Measurements from ENCODE around the gene LTBP2. TPM values are rescaled to one million over a fixed set of nuclear protein-coding genes. Genes with fewer than 3 reads are reported as not detected.

LTBP2 gene
- total RNA-seq, 3 donors from 2014 or later (not counting 1 experiment from before 2014, with no cell fraction given): 2.1 to 3.7 (median 3.0) TPM

DNA sequence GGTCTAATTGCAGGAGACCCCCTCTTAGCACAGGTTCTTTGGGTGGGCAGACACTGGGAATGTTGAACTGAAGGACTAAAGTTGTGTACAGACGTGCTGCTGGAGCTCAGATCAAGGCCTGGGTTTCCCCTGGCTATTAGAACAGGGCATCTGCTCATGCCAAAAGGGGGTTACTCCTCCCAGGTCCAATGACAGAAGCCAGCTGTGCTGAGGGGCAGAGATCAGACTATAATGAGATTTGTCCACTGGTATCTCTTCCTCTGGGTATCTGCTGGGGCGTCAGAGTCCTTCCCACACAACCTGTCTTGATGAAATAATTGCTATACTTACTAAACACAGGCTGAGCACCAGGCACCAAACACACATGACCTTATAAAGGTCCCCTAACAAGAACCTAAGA lies 42.6 kb downstream of the LTBP2 start:
- Mint-ChIP-seq H3K27ac (no peak overlapping the region), H3K27me3 (ENCODE audit: low read depth in 2 of 2) (peaks cover 73 to 80% of the 10 kb centered on the region in 2 donors), H3K4me1 (peaks cover 30 to 33% of the 10 kb centered on the region in 2 donors), H3K36me3 (no peaks in the 10 kb centered on the region), H3K4me3 (no peak overlapping the region), H3K9me3 (no peaks in the 10 kb centered on the region)
- H3K27me3 ChIP-seq (ENCODE audit: control insufficient read depth, insufficient read depth, low read length): peaks cover 46% of the 10 kb centered on the region
- H3K9me3 ChIP-seq (ENCODE audit: control insufficient read depth, insufficient read depth, low read length): no peaks in the 10 kb centered on the region
- H3K4me1 ChIP-seq (ENCODE audit: control insufficient read depth, insufficient read depth, low read length): peaks cover 33% of the 10 kb centered on the region
- ATAC-seq: no peak
- H3K36me3 ChIP-seq (ENCODE audit: control insufficient read depth, insufficient read depth, low read length): no peaks in the 10 kb centered on the region
- H3K4me3 ChIP-seq (ENCODE audit: low read length): no peak overlapping the region
- TF ChIP-seq, protein P1, sequence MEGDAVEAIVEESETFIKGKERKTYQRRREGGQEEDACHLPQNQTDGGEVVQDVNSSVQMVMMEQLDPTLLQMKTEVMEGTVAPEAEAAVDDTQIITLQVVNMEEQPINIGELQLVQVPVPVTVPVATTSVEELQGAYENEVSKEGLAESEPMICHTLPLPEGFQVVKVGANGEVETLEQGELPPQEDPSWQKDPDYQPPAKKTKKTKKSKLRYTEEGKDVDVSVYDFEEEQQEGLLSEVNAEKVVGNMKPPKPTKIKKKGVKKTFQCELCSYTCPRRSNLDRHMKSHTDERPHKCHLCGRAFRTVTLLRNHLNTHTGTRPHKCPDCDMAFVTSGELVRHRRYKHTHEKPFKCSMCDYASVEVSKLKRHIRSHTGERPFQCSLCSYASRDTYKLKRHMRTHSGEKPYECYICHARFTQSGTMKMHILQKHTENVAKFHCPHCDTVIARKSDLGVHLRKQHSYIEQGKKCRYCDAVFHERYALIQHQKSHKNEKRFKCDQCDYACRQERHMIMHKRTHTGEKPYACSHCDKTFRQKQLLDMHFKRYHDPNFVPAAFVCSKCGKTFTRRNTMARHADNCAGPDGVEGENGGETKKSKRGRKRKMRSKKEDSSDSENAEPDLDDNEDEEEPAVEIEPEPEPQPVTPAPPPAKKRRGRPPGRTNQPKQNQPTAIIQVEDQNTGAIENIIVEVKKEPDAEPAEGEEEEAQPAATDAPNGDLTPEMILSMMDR (IDR thresholded peaks at IDR 0.05): no peak
- no peak overlapping the region for H3K27ac ChIP-seq (ENCODE audit: low read length)
- intact Hi-C loops (cut with micrococcal nuclease): no loop called here
- DNase-seq: no peak
- WGBS (ENCODE audit: insufficient coverage): 98% methylated on average over 2 of the region's 2 CpGs

DNA sequence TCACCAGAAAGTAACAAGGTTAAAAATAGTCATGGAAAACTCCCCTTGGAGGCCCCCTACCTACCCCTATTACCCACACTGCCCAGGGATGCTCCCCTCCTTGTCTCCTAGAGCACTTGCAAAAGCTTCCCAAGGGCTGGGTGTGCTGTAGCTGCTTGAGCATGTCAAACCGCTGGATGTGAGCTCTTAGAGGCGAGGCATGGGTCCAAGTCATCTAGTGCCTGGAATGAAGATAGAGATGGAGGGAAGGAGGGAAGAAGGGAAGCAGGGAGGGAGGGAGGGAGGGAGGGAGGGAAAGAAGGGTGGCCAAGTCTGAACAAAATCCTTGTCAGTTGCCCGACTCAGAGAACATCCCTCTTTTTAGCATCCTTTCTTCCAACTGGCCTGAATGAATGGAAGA lies 43.1 kb downstream of the LTBP2 start:
- no peak for ATAC-seq
- peaks cover 25 to 28% of the 10 kb centered on the region in 2 donors for H3K4me1 Mint-ChIP-seq
- DNase-seq: no peak
- peaks cover 46% of the 10 kb centered on the region for H3K27me3 ChIP-seq (ENCODE audit: control insufficient read depth, insufficient read depth, low read length)
- no peak overlapping the region for H3K4me3 Mint-ChIP-seq
- no peaks in the 10 kb centered on the region for H3K36me3 Mint-ChIP-seq
- intact Hi-C loops (cut with micrococcal nuclease): no loop called here
- H3K9me3 Mint-ChIP-seq: no peaks in the 10 kb centered on the region
- WGBS (ENCODE audit: insufficient coverage): 100% methylated on average over 2 of the region's 3 CpGs
- no peak overlapping the region for H3K4me3 ChIP-seq (ENCODE audit: low read length)
- no peak overlapping the region for H3K27ac Mint-ChIP-seq
- H3K27ac ChIP-seq (ENCODE audit: low read length): no peak overlapping the region
- H3K9me3 ChIP-seq (ENCODE audit: control insufficient read depth, insufficient read depth, low read length): no peaks in the 10 kb centered on the region
- no peaks in the 10 kb centered on the region for H3K36me3 ChIP-seq (ENCODE audit: control insufficient read depth, insufficient read depth, low read length)
- peaks cover 29% of the 10 kb centered on the region for H3K4me1 ChIP-seq (ENCODE audit: control insufficient read depth, insufficient read depth, low read length)
- TF ChIP-seq, protein P1 (IDR thresholded peaks at IDR 0.05): no peak
- H3K27me3 Mint-ChIP-seq (ENCODE audit: low read depth in 2 of 2): peaks cover 69 to 76% of the 10 kb centered on the region in 2 donors

DNA sequence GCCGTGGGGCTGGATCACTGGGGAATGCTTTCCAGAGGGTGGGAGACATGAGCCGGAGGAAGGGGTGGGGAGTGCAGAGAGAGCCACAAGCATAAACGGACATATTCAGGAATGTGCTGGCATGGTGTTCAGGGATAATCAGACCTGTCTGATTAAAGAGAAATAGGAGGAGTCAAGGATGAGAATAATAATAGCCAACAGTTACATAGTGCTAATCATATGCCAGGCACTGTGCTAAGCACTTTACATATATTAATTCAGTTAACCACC lies 43.7 kb downstream of the LTBP2 start:
- H3K4me1 Mint-ChIP-seq: peaks cover 19 to 22% of the 10 kb centered on the region in 2 donors
- no peak for DNase-seq

More for the DNA sequence above, 43.7 kb downstream of the LTBP2 start:
- Mint-ChIP-seq H3K9me3 (no peaks in the 10 kb centered on the region), H3K27me3 (ENCODE audit: low read depth in 2 of 2) (peaks cover 67 to 70% of the 10 kb centered on the region in 2 donors), H3K27ac (no peak overlapping the region), H3K4me3 (no peak overlapping the region), H3K36me3 (no peaks in the 10 kb centered on the region)
- peaks cover 45% of the 10 kb centered on the region for H3K27me3 ChIP-seq (ENCODE audit: control insufficient read depth, insufficient read depth, low read length)
- no peaks in the 10 kb centered on the region for H3K9me3 ChIP-seq (ENCODE audit: control insufficient read depth, insufficient read depth, low read length)
- no peak overlapping the region for H3K4me3 ChIP-seq (ENCODE audit: low read length)
- no peak overlapping the region for H3K27ac ChIP-seq (ENCODE audit: low read length)
- H3K36me3 ChIP-seq (ENCODE audit: control insufficient read depth, insufficient read depth, low read length): no peaks in the 10 kb centered on the region
- peaks cover 23% of the 10 kb centered on the region for H3K4me1 ChIP-seq (ENCODE audit: control insufficient read depth, insufficient read depth, low read length)
- 94% methylated on average over 3 of the region's 3 CpGs for WGBS (ENCODE audit: insufficient coverage)
- no peak for ATAC-seq
- TF ChIP-seq, protein P1 (IDR thresholded peaks at IDR 0.05): no peak
- intact Hi-C loops (cut with micrococcal nuclease): no loop called here
